Ovary (tissue), 3 donors: Measurements from ENCODE around the gene GSK3B.

Experiments
- POLR2A ChIP-seq: fragments of 450-650 bp; IDR thresholded peaks from one replicate; pipeline ENCODE4 v1.6.1; 2017; ENCODE audit warnings: antibody characterized with exemption, mild to moderate bottlenecking, moderate library complexity
- TF ChIP-seq, protein P1 (sequence below), 3 donors: fragments of 450-650 bp in 2 of 3; fragments of 200-600 bp in 1 of 3; IDR thresholded peaks; one replicate each; pipeline versions ENCODE4 v1.5.1 to v1.8.0; 2016 to 2022; ENCODE audit warnings: antibody characterized with exemption in 3 of 3, mild to moderate bottlenecking in 1 of 3
- donor health status: DM: no; HTN: no; CAD: no.

DNA sequence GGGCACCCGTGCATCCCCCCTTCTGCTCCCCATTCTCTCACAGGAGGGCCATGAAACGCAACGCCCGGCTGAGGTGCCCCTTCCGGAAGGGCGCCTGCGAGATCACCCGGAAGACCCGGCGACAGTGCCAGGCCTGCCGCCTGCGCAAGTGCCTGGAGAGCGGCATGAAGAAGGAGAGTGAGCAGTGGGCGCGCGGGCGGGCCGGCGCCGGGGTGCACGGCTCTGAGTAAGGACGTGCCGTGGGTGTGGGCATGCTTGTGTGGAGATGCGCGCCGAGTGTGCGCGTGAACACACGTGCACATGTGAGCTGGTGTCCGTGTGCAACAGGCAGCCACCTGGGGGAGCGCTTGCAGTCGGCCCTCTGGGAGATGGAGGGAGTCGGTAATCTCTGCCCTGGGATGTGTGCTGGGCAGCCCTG, 284.2 kb downstream of the GSK3B start:
- TF ChIP-seq, protein P1, sequence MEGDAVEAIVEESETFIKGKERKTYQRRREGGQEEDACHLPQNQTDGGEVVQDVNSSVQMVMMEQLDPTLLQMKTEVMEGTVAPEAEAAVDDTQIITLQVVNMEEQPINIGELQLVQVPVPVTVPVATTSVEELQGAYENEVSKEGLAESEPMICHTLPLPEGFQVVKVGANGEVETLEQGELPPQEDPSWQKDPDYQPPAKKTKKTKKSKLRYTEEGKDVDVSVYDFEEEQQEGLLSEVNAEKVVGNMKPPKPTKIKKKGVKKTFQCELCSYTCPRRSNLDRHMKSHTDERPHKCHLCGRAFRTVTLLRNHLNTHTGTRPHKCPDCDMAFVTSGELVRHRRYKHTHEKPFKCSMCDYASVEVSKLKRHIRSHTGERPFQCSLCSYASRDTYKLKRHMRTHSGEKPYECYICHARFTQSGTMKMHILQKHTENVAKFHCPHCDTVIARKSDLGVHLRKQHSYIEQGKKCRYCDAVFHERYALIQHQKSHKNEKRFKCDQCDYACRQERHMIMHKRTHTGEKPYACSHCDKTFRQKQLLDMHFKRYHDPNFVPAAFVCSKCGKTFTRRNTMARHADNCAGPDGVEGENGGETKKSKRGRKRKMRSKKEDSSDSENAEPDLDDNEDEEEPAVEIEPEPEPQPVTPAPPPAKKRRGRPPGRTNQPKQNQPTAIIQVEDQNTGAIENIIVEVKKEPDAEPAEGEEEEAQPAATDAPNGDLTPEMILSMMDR (IDR thresholded peaks at IDR 0.05) = no peak
- no peak for TF ChIP-seq POLR2A
